Subcutaneous abdominal adipose tissue (tissue), 5 donors: ENCODE measurements around the gene GALNT8.

Experiments
- H3K27ac ChIP-seq: one replicate; pipeline ENCODE4 v1.7.0; 2013; ENCODE audit warnings: low read depth, mild to moderate bottlenecking, inconsistent platforms, low read length, moderate library complexity
- H3K27me3 ChIP-seq, 5 donors: one replicate each; pipeline ENCODE4 v1.7.0; 2013; ENCODE audit warnings: low read length in 5 of 5, inconsistent platforms in 1 of 5; ENCODE audit not compliant: control insufficient read depth in 5 of 5, insufficient read depth in 4 of 5
- H3K36me3 ChIP-seq, 5 donors: one replicate each; pipeline ENCODE4 v1.7.0; 2013; ENCODE audit warnings: low read length in 5 of 5; ENCODE audit not compliant: control insufficient read depth in 5 of 5, insufficient read depth in 5 of 5
- H3K4me1 ChIP-seq, 5 donors: one replicate each; pipeline ENCODE4 v1.7.0; 2013; ENCODE audit warnings: low read length in 5 of 5, mild to moderate bottlenecking in 3 of 5, moderate library complexity in 1 of 5; ENCODE audit not compliant: control insufficient read depth in 5 of 5, insufficient read depth in 5 of 5
- H3K4me3 ChIP-seq, 5 donors: one replicate each; pipeline ENCODE4 v1.7.0; 2013; ENCODE audit warnings: low read length in 5 of 5, low read depth in 1 of 5
- H3K9ac ChIP-seq, 5 donors: one replicate each; pipeline ENCODE4 v1.7.0; 2013; ENCODE audit warnings: low read length in 5 of 5, mild to moderate bottlenecking in 4 of 5, moderate library complexity in 3 of 5
- H3K9me3 ChIP-seq, 5 donors: one replicate each; pipeline ENCODE4 v1.7.0; 2013; ENCODE audit warnings: low read length in 5 of 5; ENCODE audit not compliant: control insufficient read depth in 5 of 5
- donor health status: healthy.
- donor health status: healthy.
- donor health status: healthy.
- donor health status: healthy.
- donor health status: healthy.

GALNT8 gene

GRCh38 chr12:4791497-4791896 lies 71.3 kb downstream of the GALNT8 start:
- H3K36me3 ChIP-seq, result no peaks in the 10 kb centered on the region
- no peak overlapping the region for H3K9ac ChIP-seq
- H3K27me3 ChIP-seq, result peaks cover 0 to 2% (median 0%) of the 10 kb centered on the region in 5 donors
- no peak overlapping the region for H3K4me3 ChIP-seq
- H3K27ac ChIP-seq, result no peak overlapping the region
- no peaks in the 10 kb centered on the region for H3K9me3 ChIP-seq
- no peaks in the 10 kb centered on the region for H3K4me1 ChIP-seq

- no peak overlapping the region for H3K4me3 ChIP-seq
- H3K9me3 ChIP-seq, result no peaks in the 10 kb centered on the region
- peaks cover 0 to 5% (median 0%) of the 10 kb centered on the region in 5 donors for H3K27me3 ChIP-seq
- no peak overlapping the region for H3K27ac ChIP-seq
- no peaks in the 10 kb centered on the region for H3K4me1 ChIP-seq
- no peak overlapping the region for H3K9ac ChIP-seq
- H3K36me3 ChIP-seq, result no peaks in the 10 kb centered on the region
Observed at GRCh38 chr12:4794491-4794890, 74.3 kb downstream of the GALNT8 start.

DNA sequence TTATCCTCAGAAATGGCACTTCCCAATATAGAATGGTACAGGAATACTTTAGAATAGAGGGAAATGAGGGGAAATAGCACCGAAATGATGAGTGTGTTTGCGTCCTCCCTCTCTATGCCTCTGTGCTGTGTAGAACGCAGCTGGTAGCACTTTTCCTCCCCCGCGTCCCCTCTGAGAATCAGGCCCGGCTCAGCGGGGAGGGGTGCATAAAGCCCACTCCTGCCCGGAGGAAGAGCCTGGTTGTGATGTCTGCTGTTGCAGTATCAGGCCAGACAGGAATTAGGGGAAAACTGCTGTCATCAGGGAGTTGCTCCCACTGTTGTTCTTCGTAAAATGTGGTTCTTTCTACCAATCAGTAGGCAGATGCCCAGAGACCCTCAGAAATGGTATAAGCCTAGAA lies 76.0 kb downstream of the GALNT8 start:
- Histone ChIP-seq H3K4me3 (no peak overlapping the region), H3K4me1 (no peaks in the 10 kb centered on the region), H3K9ac (no peak overlapping the region), H3K36me3 (no peaks in the 10 kb centered on the region), H3K9me3 (peaks cover 0 to 2% (median 0%) of the 10 kb centered on the region in 5 donors), H3K27me3 (peaks cover 0 to 5% (median 0%) of the 10 kb centered on the region in 5 donors), H3K27ac (no peak overlapping the region)

DNA sequence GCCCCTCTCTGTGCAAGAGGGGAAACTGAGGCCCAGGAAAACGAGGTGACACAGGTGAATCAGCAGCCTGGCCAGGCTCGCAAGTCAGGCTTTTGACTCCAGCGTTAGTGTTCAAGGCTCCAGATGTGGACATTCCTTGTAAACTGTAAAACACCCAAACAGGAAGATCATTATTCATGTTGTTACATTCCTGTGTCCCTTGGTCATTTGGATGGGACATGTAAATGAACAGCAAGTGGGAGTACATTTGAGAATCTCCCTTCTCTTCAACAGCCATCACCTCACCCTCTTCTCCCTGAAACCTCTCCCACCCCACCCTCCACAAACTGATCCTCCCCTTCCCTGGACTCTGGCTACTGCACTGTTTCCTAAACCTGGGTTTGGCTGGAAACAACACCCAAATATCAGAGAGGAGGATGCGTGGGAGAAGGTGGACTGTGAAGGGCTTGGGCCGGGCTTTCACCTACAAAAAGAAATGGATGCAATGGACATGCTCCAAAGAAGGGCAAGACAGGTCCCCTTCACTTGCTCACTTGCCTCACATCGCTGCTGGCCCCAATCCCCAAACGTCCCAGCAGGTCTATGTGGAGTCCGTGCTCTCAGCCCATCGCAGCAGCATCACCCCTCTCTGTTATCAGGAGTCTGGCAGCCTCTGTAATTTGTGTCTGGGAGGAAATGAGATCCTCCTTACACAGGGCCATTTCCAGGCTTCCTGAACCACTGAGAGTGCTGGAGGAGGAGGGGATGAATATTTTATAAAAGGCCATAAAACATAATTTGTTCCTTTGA lies 76.7 kb downstream of the GALNT8 start:
- H3K9ac ChIP-seq, result no peak overlapping the region
- peaks cover 0 to 5% (median 0%) of the 10 kb centered on the region in 5 donors for H3K27me3 ChIP-seq
- H3K4me3 ChIP-seq, result no peak overlapping the region
- no peaks in the 10 kb centered on the region for H3K4me1 ChIP-seq
- no peaks in the 10 kb centered on the region for H3K36me3 ChIP-seq
- peaks cover 0 to 2% (median 0%) of the 10 kb centered on the region in 5 donors for H3K9me3 ChIP-seq
- H3K27ac ChIP-seq, result no peak overlapping the region

DNA sequence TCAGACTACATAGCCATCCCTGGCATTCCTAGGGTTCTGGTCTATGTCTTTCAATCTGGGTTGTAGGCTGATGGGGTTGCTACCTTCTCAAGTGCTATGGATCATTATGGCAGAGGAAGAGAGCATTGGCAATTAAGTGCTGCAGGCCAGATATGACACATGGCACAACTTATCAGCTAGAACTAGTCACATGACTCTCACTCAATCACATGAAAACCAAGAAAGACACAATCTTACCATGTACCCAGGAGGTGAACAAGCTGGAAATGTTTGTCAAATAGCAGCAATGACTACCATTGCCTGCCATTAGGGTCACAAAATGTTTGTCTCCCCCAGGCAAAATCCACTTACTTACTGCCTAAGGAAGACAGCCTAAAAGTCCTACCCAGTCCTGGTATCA lies 80.4 kb downstream of the GALNT8 start:
- no peak overlapping the region for H3K9ac ChIP-seq
- no peak overlapping the region for H3K27ac ChIP-seq
- H3K4me3 ChIP-seq, result no peak overlapping the region
- H3K9me3 ChIP-seq, result peaks cover 0 to 2% (median 0%) of the 10 kb centered on the region in 5 donors
- H3K36me3 ChIP-seq, result no peaks in the 10 kb centered on the region
- H3K27me3 ChIP-seq, result peaks cover 0 to 5% (median 0%) of the 10 kb centered on the region in 5 donors
- no peaks in the 10 kb centered on the region for H3K4me1 ChIP-seq

DNA sequence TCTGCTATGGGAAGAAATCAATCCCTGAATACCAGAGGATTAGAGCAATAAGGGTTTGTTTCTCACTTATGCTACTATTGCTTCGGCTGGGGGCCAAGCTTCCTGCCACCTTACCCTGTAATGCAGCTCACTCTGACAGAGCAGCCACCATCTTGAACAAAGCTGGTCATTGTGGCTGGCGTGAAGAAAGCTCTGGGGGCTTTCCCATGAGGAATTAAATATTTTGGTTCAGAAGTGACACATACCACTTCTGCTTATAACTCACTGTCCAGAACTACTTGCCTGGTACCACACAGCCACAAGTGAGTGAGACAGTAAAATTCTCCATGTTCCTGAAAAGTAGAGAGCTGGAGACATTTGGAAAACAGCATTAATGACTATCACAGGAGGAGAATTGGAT lies 82.6 kb downstream of the GALNT8 start:
- Histone ChIP-seq H3K9me3 (peaks cover 0 to 2% (median 0%) of the 10 kb centered on the region in 5 donors), H3K27me3 (peaks cover 0 to 10% (median under 1%) of the 10 kb centered on the region in 5 donors), H3K4me1 (no peaks in the 10 kb centered on the region), H3K36me3 (no peaks in the 10 kb centered on the region), H3K9ac (no peak overlapping the region), H3K4me3 (no peak overlapping the region), H3K27ac (no peak overlapping the region)

DNA sequence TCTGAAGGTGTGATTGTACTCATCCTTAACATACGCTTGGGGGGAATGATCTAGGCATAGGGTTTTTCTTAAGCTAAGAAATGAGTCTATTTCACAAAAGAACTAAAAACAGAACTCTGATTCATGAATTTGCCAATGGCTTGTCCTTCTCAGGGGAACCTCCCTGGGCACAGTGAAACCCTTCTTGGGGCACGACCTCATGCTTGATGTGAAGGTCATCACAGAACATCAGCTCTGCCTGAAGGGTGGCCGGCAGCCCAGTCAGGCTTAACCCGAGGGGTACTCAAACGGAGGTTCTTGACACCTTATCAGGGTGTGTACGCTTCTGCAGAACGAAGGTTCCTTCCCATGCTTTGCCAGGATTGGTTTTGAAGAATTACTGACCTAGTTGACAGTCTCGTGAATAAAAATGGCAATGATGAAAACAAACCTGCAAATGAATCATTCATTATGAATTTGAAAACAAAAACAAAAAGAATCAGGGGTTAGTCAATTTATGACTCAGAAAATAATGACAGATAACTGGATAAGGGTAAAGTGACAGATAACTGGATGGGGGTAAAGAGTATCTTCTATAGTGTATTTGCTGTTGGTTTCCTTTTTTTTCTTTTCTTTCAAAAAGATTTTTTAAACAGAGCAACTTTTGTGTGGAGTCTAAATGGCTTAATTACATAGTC lies 86.4 kb downstream of the GALNT8 start:
- H3K27me3 ChIP-seq, result peaks cover 5 to 35% (median 21%) of the 10 kb centered on the region in 5 donors
- H3K4me1 ChIP-seq, result peaks cover 0 to 14% (median 11%) of the 10 kb centered on the region in 5 donors
- H3K9me3 ChIP-seq, result no peaks in the 10 kb centered on the region
- no peak overlapping the region for H3K4me3 ChIP-seq
- H3K36me3 ChIP-seq, result no peaks in the 10 kb centered on the region
- H3K9ac ChIP-seq, result no peak overlapping the region
- no peak overlapping the region for H3K27ac ChIP-seq

GRCh38 chr12:4807116-4807783 lies 87.0 kb downstream of the GALNT8 start:
- H3K27ac ChIP-seq, result no peak overlapping the region
- H3K4me1 ChIP-seq, result peaks cover 0 to 14% (median 11%) of the 10 kb centered on the region in 5 donors
- H3K36me3 ChIP-seq, result no peaks in the 10 kb centered on the region
- H3K4me3 ChIP-seq, result no peak overlapping the region
- H3K9me3 ChIP-seq, result no peaks in the 10 kb centered on the region
- H3K9ac ChIP-seq, result no peak overlapping the region
- peaks cover 5 to 38% (median 22%) of the 10 kb centered on the region in 5 donors for H3K27me3 ChIP-seq

- Histone ChIP-seq H3K9me3 (no peaks in the 10 kb centered on the region), H3K4me1 (peaks cover 0 to 14% (median 11%) of the 10 kb centered on the region in 5 donors), H3K27me3 (peaks cover 5 to 38% (median 22%) of the 10 kb centered on the region in 5 donors), H3K36me3 (no peaks in the 10 kb centered on the region), H3K4me3 (no peak overlapping the region), H3K27ac (no peak overlapping the region), H3K9ac (no peak overlapping the region)
Observed at GRCh38 chr12:4807813-4808212, 87.6 kb downstream of the GALNT8 start.
